AG09309 (cell line): Measurements from ENCODE around the gene ITGA11.
A peak's percentile ranks its signal among the peaks of the same experiment; 100 is the strongest.

Experiments
- DNase-seq: peaks from one replicate; pipeline ENCODE4 v3.0.0-alpha.2; 2010; ENCODE audit warnings: low read depth
- H3K4me3 ChIP-seq: 2 replicates; pipeline ENCODE4 v1.5.1; 2011; ENCODE audit warnings: mild to moderate bottlenecking, low read depth, low read length, moderate library complexity; ENCODE audit not compliant: control insufficient read depth
- TF ChIP-seq, protein P1 (sequence below): IDR thresholded peaks from 2 replicates; pipeline ENCODE4 v1.5.1; 2011; ENCODE audit warnings: mild to moderate bottlenecking, low read depth, low read length, inconsistent platforms; ENCODE audit not compliant: insufficient read depth, control insufficient read depth; ENCODE audit errors: missing control alignments

The ITGA11 gene

DNA sequence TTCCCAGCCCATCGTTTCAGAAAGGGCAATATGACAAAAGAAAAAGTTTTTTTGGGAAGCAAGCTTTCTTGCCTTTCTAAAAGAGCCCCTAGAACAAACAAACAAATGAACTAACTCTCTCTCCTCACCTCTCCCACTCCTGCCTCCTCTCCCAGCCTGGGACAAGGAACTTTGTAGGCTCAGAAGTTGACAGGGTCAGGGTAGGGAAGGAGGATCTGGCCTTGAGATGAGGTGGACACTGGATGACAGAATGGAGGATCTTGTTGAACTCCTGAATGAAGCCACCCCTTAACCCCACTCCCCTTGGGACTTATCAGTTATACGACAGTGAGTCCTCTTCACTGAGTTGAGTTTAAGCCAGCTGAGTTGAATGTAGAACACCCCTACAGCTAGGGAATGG lies 1.6 kb upstream of the ITGA11 start:
- TF ChIP-seq, protein P1, sequence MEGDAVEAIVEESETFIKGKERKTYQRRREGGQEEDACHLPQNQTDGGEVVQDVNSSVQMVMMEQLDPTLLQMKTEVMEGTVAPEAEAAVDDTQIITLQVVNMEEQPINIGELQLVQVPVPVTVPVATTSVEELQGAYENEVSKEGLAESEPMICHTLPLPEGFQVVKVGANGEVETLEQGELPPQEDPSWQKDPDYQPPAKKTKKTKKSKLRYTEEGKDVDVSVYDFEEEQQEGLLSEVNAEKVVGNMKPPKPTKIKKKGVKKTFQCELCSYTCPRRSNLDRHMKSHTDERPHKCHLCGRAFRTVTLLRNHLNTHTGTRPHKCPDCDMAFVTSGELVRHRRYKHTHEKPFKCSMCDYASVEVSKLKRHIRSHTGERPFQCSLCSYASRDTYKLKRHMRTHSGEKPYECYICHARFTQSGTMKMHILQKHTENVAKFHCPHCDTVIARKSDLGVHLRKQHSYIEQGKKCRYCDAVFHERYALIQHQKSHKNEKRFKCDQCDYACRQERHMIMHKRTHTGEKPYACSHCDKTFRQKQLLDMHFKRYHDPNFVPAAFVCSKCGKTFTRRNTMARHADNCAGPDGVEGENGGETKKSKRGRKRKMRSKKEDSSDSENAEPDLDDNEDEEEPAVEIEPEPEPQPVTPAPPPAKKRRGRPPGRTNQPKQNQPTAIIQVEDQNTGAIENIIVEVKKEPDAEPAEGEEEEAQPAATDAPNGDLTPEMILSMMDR: no peak
- no peak for DNase-seq
- no peak overlapping the region for H3K4me3 ChIP-seq

DNA sequence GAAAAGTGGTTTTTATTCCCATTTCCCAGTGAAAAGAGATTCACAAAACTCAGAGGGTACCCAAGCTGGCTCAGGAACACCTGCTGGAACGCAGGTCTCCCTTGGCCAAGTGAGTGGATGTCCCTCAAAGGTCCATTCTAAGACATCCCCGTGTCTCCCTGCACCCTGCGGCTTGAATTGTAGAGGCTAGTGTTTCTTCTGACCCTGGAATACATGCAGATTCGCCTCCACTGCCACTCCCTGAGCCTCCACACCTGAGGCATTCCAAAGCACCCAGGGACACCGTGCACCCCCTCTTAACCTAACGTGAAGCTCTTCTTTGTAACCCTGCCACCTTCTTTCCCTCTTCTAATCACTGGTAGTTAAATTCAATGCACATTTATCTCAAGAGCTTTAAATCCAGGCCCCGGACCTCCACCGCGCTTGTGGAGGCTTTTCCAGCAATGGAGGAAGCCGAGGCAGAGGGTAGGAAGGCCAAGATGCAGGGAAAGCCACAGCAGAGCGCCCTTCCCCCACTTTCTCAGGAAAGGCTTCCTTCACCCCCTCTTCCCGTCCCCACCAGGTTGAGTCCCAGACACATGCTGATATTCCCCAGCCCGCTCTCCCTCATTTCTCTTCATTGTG lies 590 bp upstream of the ITGA11 start:
- H3K4me3 ChIP-seq: peak overlapping the region; percentile 98
- TF ChIP-seq, protein P1: no peak
- no peak for DNase-seq

DNA sequence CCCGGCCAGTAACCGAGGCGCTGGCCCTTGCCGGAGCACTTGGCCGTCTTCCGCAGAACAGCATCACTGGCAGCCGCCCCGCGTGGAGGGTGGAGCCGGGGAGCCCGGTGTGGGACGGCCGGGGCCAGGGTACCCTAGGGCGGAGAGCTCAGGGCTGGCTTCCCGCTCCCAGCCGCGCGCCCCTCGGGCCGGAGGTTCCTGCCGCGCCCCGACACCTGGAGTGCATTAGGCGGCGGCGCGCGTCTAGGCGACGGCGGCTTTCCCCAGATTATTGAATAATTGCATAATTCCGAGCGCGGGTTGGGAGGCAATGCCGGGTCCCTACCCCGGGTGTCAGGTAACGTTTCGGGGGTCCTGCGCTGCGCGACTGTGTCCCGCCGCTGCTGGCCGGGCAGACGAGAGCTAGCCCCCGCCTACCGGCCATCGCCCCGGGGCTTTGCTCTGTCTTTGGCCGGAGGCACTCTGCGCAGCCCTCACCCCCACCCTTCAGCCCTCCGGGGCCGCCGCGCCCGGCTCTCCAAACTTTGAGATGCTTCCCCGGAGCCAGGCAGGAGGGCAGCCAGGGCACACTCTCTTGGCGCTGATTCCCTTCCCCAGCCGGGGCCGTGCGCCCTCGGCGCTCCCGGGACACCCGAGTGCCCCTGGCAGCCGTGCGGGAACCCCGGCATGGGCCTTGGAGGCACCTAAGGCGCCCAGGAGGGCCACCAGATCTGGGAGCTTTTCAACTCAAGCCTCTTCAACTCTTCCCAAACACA lies 749 bp downstream of the ITGA11 start:
- peak overlapping the region; percentile 98 for H3K4me3 ChIP-seq
- TF ChIP-seq, protein P1: peak; percentile 20
- DNase-seq: no peak

DNA sequence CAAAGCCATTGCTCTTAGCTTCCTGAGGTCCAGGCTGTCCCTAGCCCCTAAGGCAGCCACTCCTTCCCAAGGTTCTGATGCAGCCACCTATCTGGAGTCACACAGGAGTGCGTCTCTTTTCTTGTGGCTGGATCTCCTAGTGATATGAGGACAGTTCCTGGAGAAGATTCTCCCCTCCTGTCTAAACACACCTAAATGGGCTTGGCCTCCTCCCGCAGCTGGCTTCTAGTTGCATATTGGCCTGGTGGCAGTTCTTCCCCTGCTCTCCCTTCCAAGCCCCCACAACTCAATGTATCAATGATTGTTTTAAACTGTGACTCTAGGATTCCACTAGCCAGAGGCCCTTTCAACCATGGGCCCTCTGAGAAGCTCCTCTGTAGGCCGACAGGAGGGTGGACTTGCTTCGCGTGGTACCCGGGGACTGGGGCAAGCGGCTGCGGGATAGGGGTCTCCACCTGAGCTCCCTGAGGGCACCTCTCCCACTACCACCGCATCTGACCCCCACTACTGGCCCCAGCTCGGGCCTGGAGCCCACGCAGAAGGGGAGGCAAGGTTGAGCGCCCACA lies 1.4 kb downstream of the ITGA11 start:
- peak overlapping the region; percentile 98 for H3K4me3 ChIP-seq
- TF ChIP-seq, protein P1: no peak
- no peak for DNase-seq

DNA sequence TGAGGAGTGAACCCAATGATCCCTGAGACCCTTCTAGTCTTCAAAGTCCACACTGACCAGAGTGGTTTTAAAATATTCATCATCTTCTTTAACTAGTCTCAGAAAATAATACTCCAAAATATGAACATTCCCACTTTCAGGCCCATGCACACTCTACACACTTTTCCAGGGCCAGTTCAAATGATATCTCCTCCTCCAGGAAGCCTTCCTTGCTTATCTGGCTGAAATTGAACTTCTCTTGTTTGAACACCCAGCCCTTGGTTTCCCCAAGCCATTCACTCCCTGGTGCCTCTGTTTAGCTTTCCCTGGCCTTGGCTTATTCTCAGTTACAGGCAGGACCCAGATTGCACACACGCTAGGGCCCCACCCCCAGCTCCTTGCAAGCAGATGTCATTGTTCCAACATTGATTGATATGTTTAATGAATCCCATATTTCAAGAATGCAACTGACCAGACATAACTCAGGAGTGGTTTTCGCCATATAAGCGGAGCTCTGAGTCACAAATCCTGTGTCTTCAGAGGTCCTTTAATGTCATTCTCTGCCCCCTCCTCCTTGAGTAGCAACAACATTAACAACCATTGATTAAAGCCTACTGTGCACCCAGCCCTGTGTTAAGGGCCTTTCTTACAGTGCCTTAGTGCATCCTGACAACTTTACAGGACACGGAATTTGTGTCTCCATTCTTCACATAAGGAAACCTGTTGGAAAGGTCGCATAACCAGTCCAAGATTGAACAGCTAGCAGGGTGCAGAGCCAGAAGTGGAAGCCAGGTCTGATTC lies 2.1 kb downstream of the ITGA11 start:
- TF ChIP-seq, protein P1: no peak
- H3K4me3 ChIP-seq: peak overlapping the region; percentile 98
- peak; percentile 53 for DNase-seq

DNA sequence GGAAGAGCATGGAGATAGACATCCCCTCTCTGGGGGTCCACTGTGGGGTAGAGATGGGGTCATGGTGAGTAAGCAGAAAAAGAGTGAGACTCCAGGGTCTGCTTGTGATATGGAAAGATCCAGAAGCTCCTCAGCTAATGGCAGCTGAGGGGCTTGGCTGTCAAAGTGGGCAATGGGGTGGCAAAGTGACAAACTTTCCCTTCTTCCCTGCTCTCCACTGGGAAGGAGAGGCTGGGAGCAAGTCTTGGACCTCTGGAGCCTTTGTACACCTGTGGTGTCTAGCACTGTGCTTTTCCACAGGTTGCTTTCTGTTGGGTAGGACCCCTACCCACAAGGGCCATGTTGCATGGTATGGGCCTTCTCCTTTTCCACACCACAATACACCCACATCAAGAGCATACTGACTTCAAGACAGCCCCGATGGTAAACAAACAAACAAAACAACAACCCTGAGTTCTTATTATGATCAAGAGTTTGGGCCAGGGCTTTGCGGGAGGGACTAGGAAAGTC lies 3.5 kb downstream of the ITGA11 start:
- TF ChIP-seq, protein P1: no peak
- H3K4me3 ChIP-seq: peak overlapping the region; percentile 4; the same call in 1 of the 2 replicates
- no peak for DNase-seq
